Measurements from ENCODE around the gene TJAP1. TPM values are rescaled to one million over a fixed set of nuclear protein-coding genes. Genes with fewer than 3 reads are reported as not detected.

Gene TJAP1
- polyA plus RNA-seq, 1 donor from 2014 or later: 11.4 TPM

GRCh38 chr6:43481591-43482236, 4.3 kb downstream of the TJAP1 start:
- Histone ChIP-seq H3K27ac (ENCODE audit: low read length) (no peak overlapping the region), H4K20me1 (ENCODE audit: insufficient read depth) (no peaks in the 10 kb centered on the region)
- TF ChIP-seq CTCF (IDR thresholded peaks at IDR 0.05; ENCODE audit: poor library complexity, severe bottlenecking) (no peak), EZH2 (IDR thresholded peaks at IDR 0.05; ENCODE audit: borderline replicate concordance, insufficient read depth, low read length, poor library complexity, severe bottlenecking) (no peak), SMC3 (conservative IDR thresholded peaks at IDR 0.05; ENCODE audit: poor library complexity) (no peak), POLR2AphosphoS5 (IDR thresholded peaks at IDR 0.05) (no peak), TAF1 (IDR thresholded peaks at IDR 0.05; ENCODE audit: low read depth) (no peak), REST (IDR thresholded peaks at IDR 0.05; ENCODE audit: borderline replicate concordance) (no peak), RAD21 (conservative IDR thresholded peaks at IDR 0.05) (no peak), MXI1 (conservative IDR thresholded peaks at IDR 0.05; ENCODE audit: poor library complexity, severe bottlenecking) (no peak), EP300 (conservative IDR thresholded peaks at IDR 0.05; ENCODE audit: poor library complexity, severe bottlenecking) (no peak)

GRCh38 chr6:43488667-43489276, 11.4 kb downstream of the TJAP1 start:
- Histone ChIP-seq H3K27ac (ENCODE audit: low read length) (no peak overlapping the region), H3F3A (ENCODE audit: insufficient read depth, low read length, poor library complexity, severe bottlenecking) (no peaks in the 10 kb centered on the region), H2AFZ (ENCODE audit: low read depth, low read length) (no peak overlapping the region), H3K36me3 (ENCODE audit: insufficient read depth, low read length) (no peaks in the 10 kb centered on the region), H3K4me3 (ENCODE audit: low read length) (no peak overlapping the region), H3K27me3 (ENCODE audit: insufficient read depth, low read depth, low read length) (no peaks in the 10 kb centered on the region), H4K20me1 (ENCODE audit: insufficient read depth) (no peaks in the 10 kb centered on the region), H3K79me2 (replicated peaks; ENCODE audit: insufficient read depth, low read length) (no peaks in the 10 kb centered on the region), H3K9me2 (ENCODE audit: insufficient read depth, low read length) (no peaks in the 10 kb centered on the region), H3K4me2 (ENCODE audit: low read length) (no peak overlapping the region), H3K9ac (ENCODE audit: low read length) (no peak overlapping the region), H3K9me3 (ENCODE audit: low read length) (no peaks in the 10 kb centered on the region)
- TF ChIP-seq RAD21 (conservative IDR thresholded peaks at IDR 0.05) (no peak), EZH2 (IDR thresholded peaks at IDR 0.05; ENCODE audit: borderline replicate concordance, insufficient read depth, low read length, poor library complexity, severe bottlenecking) (no peak), MXI1 (conservative IDR thresholded peaks at IDR 0.05; ENCODE audit: poor library complexity, severe bottlenecking) (no peak), EP300 (conservative IDR thresholded peaks at IDR 0.05; ENCODE audit: poor library complexity, severe bottlenecking) (no peak), CTCF (IDR thresholded peaks at IDR 0.05; ENCODE audit: poor library complexity, severe bottlenecking) (no peak), REST (IDR thresholded peaks at IDR 0.05; ENCODE audit: borderline replicate concordance) (no peak), POLR2AphosphoS5 (IDR thresholded peaks at IDR 0.05) (no peak), SMC3 (conservative IDR thresholded peaks at IDR 0.05; ENCODE audit: poor library complexity) (no peak), TAF1 (IDR thresholded peaks at IDR 0.05; ENCODE audit: low read depth) (no peak)

More at GRCh38 chr6:43481591-43482236, 4.3 kb downstream of the TJAP1 start:
- H3K79me2 ChIP-seq (replicated peaks; ENCODE audit: insufficient read depth, low read length): peaks cover 35% of the 10 kb centered on the region
- H3K27me3 ChIP-seq (ENCODE audit: insufficient read depth, low read depth, low read length): no peaks in the 10 kb centered on the region
- H3F3A ChIP-seq (ENCODE audit: insufficient read depth, low read length, poor library complexity, severe bottlenecking): no peaks in the 10 kb centered on the region
- H3K36me3 ChIP-seq (ENCODE audit: insufficient read depth, low read length): no peaks in the 10 kb centered on the region
- H3K9ac ChIP-seq (ENCODE audit: low read length): no peak overlapping the region
- H3K4me3 ChIP-seq (ENCODE audit: low read length): no peak overlapping the region
- no peaks in the 10 kb centered on the region for H3K9me3 ChIP-seq (ENCODE audit: low read length)
- no peaks in the 10 kb centered on the region for H3K9me2 ChIP-seq (ENCODE audit: insufficient read depth, low read length)
- no peak overlapping the region for H3K4me2 ChIP-seq (ENCODE audit: low read length)
- no peak overlapping the region for H2AFZ ChIP-seq (ENCODE audit: low read depth, low read length)
